ENCODE results near the gene TM9SF3.

Gene TM9SF3

GRCh38 chr10:96588616-96589419 is 2.0 kb upstream of the TM9SF3 start:
- FAIRE-seq: peak; percentile 25
- no peak for TF ChIP-seq CTCF (IDR thresholded peaks at IDR 0.05; ENCODE audit: insufficient read depth, missing control alignments)
- DNase-seq (ENCODE audit: insufficient read length, low spot score): no peak

DNA sequence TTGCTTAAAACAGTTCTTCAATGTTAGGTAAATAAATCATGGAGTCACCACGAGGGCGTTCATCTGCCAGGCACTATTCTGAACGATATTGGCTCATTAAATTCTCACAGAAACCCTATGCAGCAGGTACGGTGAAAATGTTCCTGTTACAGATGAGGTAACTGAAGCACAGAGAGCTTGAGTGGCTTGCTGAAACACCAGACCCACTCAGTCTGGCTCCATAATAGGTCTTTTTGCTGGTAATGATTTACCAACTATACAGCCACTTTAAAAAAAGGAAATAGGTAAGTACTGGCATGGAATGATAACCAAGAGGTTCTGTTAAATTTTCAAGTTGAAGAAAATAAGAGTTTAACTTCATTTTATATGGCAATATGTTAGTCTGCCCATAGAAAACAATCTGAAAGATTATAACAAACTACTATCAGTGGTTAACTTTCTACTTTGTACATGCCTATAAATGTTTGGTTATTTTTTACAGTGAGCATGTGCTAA is 1.3 kb upstream of the TM9SF3 start:
- FAIRE-seq: no peak
- no peak for TF ChIP-seq CTCF (IDR thresholded peaks at IDR 0.05; ENCODE audit: insufficient read depth, missing control alignments)
- DNase-seq (ENCODE audit: insufficient read length, low spot score): no peak

DNA sequence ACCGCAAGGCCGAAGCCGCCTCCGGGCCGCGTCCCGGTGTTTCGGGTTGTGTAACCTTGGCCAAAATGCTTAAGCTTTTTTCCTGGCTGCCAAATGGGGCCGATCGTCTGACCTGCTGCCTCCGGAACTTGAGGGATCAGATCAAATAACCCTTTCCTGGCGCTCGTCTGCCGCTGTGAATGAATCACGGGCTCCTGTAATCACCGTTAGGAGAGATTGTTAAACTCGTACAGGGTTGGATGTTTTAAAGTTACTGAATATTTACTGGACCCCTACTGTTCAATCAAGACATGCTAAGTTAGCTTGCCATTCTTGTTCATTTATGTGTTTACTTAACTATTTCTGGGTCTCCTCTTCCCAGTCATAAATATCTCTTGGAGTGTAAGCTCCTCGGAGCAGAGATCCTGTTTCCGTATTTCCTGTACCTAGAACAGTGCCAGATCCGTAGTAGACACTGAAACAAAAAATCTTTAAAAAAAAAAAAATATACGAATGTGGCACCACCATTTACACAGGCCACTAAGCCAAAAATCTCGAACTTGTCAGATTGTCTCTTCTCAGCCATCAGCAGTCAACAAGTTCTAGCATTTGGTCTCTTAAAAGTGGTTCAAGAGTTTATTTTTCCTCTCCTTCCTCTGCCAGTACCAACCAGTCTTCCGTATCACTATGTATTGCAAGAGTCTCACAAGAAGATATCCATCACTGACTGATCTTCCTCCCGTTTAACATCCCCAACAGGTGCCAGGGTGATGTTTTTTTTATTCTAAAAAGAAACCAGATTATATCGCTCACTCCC is 650 bp upstream of the TM9SF3 start:
- no peak for TF ChIP-seq CTCF (IDR thresholded peaks at IDR 0.05; ENCODE audit: insufficient read depth, missing control alignments)
- no peak for FAIRE-seq
- no peak for DNase-seq (ENCODE audit: insufficient read length, low spot score)

- peak; percentile 86 for FAIRE-seq
- no peak for TF ChIP-seq CTCF (IDR thresholded peaks at IDR 0.05; ENCODE audit: insufficient read depth, missing control alignments)
- DNase-seq (ENCODE audit: insufficient read length, low spot score): no peak
Measured at GRCh38 chr10:96585736-96586418, 935 bp downstream of the TM9SF3 start.

- no peak for TF ChIP-seq CTCF (IDR thresholded peaks at IDR 0.05; ENCODE audit: insufficient read depth, missing control alignments)
- FAIRE-seq (no peak), DNase-seq (ENCODE audit: insufficient read length, low spot score) (no peak)
Measured at GRCh38 chr10:96584474-96584873, 2.3 kb downstream of the TM9SF3 start.

- no peak for DNase-seq (ENCODE audit: insufficient read length, low spot score)
- TF ChIP-seq CTCF (IDR thresholded peaks at IDR 0.05; ENCODE audit: insufficient read depth, missing control alignments): no peak
- FAIRE-seq: no peak
Measured at GRCh38 chr10:96584035-96584434, 2.8 kb downstream of the TM9SF3 start.
